Suprapubic skin (tissue), 3 donors: ENCODE data around the gene NOS1AP.

ENCODE experiments used
- POLR2A ChIP-seq, 2 donors: fragments of 450-650 bp; IDR thresholded peaks; one replicate each; pipeline ENCODE4 v1.6.1; 2017; ENCODE audit warnings: antibody characterized with exemption in 2 of 2, mild to moderate bottlenecking in 2 of 2, moderate library complexity in 2 of 2
- TF ChIP-seq, protein P1 (sequence below), 2 donors: fragments of 200-600 bp in 1 of 2; fragments of 450-650 bp in 1 of 2; sonication (generic) in 1 of 2; IDR thresholded peaks; one replicate each; pipeline ENCODE4 v1.5.1; 2016 to 2019; ENCODE audit warnings: antibody characterized with exemption in 2 of 2, mild to moderate bottlenecking in 1 of 2, moderate library complexity in 1 of 2

DNA sequence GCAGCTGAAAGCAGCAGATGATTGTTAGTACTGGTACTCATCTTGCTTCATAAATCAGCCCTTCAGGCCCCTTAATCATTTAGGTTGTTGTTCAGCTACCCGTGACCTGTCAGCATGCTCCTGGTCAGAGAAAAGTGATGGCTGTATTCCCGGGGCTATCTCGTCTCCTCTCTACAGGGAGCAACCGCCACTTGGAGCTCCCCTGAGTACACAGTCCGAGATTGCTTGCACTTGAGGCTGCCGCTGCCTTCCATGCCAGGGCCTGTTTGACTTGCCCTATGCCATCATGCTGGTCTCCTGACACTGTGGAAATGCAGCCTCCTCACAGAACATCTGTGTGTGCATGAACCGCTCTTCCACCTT, 209.6 kb downstream of the NOS1AP start:
- TF ChIP-seq POLR2A (IDR thresholded peaks at IDR 0.05), result no peak
- TF ChIP-seq, protein P1, sequence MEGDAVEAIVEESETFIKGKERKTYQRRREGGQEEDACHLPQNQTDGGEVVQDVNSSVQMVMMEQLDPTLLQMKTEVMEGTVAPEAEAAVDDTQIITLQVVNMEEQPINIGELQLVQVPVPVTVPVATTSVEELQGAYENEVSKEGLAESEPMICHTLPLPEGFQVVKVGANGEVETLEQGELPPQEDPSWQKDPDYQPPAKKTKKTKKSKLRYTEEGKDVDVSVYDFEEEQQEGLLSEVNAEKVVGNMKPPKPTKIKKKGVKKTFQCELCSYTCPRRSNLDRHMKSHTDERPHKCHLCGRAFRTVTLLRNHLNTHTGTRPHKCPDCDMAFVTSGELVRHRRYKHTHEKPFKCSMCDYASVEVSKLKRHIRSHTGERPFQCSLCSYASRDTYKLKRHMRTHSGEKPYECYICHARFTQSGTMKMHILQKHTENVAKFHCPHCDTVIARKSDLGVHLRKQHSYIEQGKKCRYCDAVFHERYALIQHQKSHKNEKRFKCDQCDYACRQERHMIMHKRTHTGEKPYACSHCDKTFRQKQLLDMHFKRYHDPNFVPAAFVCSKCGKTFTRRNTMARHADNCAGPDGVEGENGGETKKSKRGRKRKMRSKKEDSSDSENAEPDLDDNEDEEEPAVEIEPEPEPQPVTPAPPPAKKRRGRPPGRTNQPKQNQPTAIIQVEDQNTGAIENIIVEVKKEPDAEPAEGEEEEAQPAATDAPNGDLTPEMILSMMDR (IDR thresholded peaks at IDR 0.05), result no peak
